Activated CD4-positive, alpha-beta memory T cell treated with anti-CD3 and anti-CD28 coated beads, Interleukin-2, amount 10 ng/mL, durations not matched to agents 7 days and 5 days (primary cell): ENCODE results near the gene HLA-DRA. TPM values are rescaled to one million over a fixed set of nuclear protein-coding genes. Genes with fewer than 3 reads are reported as not detected.

Experiments
- total RNA-seq, 2 experiments: library from RNA; stranded (reverse); gene quantifications; one replicate each; pipeline ENCODE4 v1.2.3, GENCODE V29; 2021

The HLA-DRA gene
- total RNA-seq, 2 experiments from 2014 or later: 203 to 204 TPM

Other genes starting within 250 kb of the HLA-DRA start
- 10 to 100 TPM; 69.4 to 73.1 TPM for gene PBX2, start 249.7 kb upstream of the HLA-DRA start, total RNA-seq
- gene GPSM3, start 247.2 kb upstream of the HLA-DRA start, total RNA-seq: 100 to 1,000 TPM; 287 to 289 TPM
- gene NOTCH4, start 215.8 kb upstream of the HLA-DRA start, total RNA-seq: under 1 TPM; 0.15 to 0.60 TPM
- gene TSBP1, start 68.0 kb upstream of the HLA-DRA start, total RNA-seq: not detected
- not detected for gene BTNL2, start 32.7 kb upstream of the HLA-DRA start, total RNA-seq
- 10 to 100 TPM; 12.7 to 14.0 TPM for gene HLA-DRB5, start 90.4 kb downstream of the HLA-DRA start, total RNA-seq
- 100 to 1,000 TPM; 155 TPM for gene HLA-DRB1, start 150.0 kb downstream of the HLA-DRA start, total RNA-seq
- 10 to 100 TPM; 35.4 to 41.1 TPM for gene HLA-DQA1, start 197.5 kb downstream of the HLA-DRA start, total RNA-seq
- gene HLA-DQB1, start 226.8 kb downstream of the HLA-DRA start, total RNA-seq: 10 to 100 TPM; 74.4 to 74.6 TPM